ENCODE results near the gene ACER1.

Gene ACER1

DNA sequence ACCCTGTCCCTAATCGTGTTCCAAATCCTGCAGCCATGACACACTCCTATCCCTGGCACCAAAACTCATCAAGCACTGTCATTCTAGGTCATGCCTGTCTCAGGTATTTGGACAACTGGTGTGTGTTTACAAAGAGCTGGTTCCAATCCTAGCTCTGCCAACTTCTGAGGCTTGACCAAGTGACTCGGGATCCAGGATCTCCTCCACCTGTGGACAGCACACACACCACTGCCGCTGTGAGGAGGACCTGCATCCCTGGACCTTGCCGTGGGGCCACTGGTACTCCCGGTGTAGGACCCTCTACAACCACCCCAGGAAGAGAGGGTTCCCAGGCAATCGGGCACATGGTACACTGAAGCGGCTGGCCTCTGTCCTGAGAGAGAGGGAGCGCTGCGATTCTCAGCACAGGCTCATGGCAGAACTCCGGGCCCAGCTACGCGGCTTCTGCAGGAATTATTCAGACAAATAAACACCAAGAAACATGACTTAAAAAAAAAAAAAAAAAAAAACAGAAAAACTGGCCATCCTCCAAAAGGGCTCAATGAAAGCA, 74.0 kb downstream of the ACER1 start:
- Histone ChIP-seq H3K27ac (ENCODE audit: extremely low read depth, low read depth, low read length) (no peak overlapping the region), H3K9me3 (ENCODE audit: control insufficient read depth, insufficient read depth, low read depth, low read length) (no peaks in the 10 kb centered on the region), H3K4me3 (ENCODE audit: low read depth, low read length) (no peak overlapping the region), H3K36me3 (ENCODE audit: control insufficient read depth in 2 of 2, insufficient read depth in 1 of 2, low read length in 2 of 2) (peaks cover 7 to 68% of the 10 kb centered on the region in 2 experiments; a peak in 2 of 3 replicates), H3K4me1 (ENCODE audit: control insufficient read depth, insufficient read depth, low read length) (peaks cover 2% of the 10 kb centered on the region; the same call in 1 of the 2 replicates)
- TF ChIP-seq ZBTB17 (tag by site-specific recombination; IDR thresholded peaks at IDR 0.05), result no peak
- no peak for TF ChIP-seq ZNF501 (tag by site-specific recombination; IDR thresholded peaks at IDR 0.05)
- TF ChIP-seq ZNF623 (tag by site-specific recombination; IDR thresholded peaks at IDR 0.05), result no peak
- CTCF ChIA-PET, result interaction anchor here (0.7 to 1.9 kb wide), 3 partner anchors 13 to 41 kb away, joined by 3 to 7 read pairs (median 5); no protein-coding TSS in a partner anchor
- POLR2A ChIA-PET, result no interaction called here

DNA sequence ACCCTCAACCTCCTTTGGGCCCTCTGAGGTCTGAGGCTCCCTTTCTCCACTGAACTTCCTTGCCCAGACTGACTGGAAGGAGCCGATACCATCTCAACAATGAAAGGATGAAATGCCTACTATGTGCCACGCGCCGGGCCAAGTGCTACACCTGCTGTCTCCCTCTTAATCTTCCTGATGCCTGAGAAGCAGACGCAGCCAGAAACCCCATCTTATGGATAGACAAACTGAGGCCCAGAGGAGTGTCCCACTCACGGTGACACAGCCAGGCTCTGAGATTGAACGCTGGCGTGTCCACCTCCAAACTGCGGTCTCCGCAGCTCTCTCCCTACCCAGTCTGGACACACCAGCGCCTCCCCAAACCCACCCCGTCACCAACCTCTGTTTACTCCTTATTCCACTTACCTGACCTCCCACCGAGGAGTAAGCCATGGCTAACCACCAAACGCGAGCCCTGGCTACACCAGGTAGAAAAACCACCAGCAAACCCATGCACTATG, 74.5 kb downstream of the ACER1 start:
- H3K4me3 ChIP-seq (ENCODE audit: low read depth, low read length), result no peak overlapping the region
- H3K4me1 ChIP-seq (ENCODE audit: control insufficient read depth, insufficient read depth, low read length), result no peaks in the 10 kb centered on the region
- TF ChIP-seq ZNF223 (tag by site-specific recombination; IDR thresholded peaks at IDR 0.05) (no peak), BCL11B (tag by site-specific recombination; IDR thresholded peaks at IDR 0.05; ENCODE audit: low read depth) (no peak)
- TF ChIP-seq, protein P1, sequence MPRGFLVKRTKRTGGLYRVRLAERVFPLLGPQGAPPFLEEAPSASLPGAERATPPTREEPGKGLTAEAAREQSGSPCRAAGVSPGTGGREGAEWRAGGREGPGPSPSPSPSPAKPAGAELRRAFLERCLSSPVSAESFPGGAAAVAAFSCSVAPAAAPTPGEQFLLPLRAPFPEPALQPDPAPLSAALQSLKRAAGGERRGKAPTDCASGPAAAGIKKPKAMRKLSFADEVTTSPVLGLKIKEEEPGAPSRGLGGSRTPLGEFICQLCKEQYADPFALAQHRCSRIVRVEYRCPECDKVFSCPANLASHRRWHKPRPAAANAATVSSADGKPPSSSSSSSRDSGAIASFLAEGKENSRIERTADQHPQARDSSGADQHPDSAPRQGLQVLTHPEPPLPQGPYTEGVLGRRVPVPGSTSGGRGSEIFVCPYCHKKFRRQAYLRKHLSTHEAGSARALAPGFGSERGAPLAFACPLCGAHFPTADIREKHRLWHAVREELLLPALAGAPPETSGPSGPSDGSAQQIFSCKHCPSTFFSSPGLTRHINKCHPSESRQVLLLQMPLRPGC (tag by site-specific recombination; IDR thresholded peaks at IDR 0.05), result no peak
- TF ChIP-seq, protein P2, sequence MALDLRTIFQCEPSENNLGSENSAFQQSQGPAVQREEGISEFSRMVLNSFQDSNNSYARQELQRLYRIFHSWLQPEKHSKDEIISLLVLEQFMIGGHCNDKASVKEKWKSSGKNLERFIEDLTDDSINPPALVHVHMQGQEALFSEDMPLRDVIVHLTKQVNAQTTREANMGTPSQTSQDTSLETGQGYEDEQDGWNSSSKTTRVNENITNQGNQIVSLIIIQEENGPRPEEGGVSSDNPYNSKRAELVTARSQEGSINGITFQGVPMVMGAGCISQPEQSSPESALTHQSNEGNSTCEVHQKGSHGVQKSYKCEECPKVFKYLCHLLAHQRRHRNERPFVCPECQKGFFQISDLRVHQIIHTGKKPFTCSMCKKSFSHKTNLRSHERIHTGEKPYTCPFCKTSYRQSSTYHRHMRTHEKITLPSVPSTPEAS (tag by site-specific recombination; IDR thresholded peaks at IDR 0.05), result no peak
- no peaks in the 10 kb centered on the region for H3K9me3 ChIP-seq (ENCODE audit: control insufficient read depth, insufficient read depth, low read depth, low read length)
- H3K36me3 ChIP-seq (ENCODE audit: control insufficient read depth in 2 of 2, insufficient read depth in 1 of 2, low read length in 2 of 2), result peaks cover 7 to 70% of the 10 kb centered on the region in 2 experiments; a peak in 2 of 3 replicates
- ChIA-PET CTCF (interaction anchor here (0.6 to 0.7 kb wide), 3 partner anchors 20 to 1097 kb away, joined by 3 read pairs; no protein-coding TSS in a partner anchor), POLR2A (no interaction called here)
- H3K27ac ChIP-seq (ENCODE audit: extremely low read depth, low read depth, low read length), result no peak overlapping the region
